GM18868 (cell line): ENCODE data around the gene H1-8.
"Not testable (repeated sequence)": the region's sequence is repeated elsewhere in the genome, so short reads cannot be mapped to it uniquely, and the experiment has no call there.

Experiments
- ATAC-seq: cut with Tn5 transposase; IDR thresholded peaks from one replicate; pipeline ENCODE4 v1.9.1; 2021; ENCODE audit warnings: mild to moderate bottlenecking, moderate library complexity; ENCODE audit not compliant: unreplicated experiment

Gene H1-8

DNA sequence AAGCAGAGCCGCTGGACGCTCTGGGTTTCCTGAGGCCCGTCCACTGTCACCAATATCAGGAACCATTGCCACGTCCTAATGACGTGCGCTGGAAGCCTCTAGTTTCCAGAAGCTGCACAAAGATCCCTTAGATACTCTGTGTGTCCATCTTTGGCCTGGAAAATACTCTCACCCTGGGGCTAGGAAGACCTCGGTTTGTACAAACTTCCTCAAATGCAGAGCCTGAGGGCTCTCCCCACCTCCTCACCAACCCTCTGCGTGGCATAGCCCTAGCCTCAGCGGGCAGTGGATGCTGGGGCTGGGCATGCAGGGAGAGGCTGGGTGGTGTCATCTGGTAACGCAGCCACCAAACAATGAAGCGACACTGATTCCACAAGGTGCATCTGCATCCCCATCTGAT is 11.3 kb upstream of the H1-8 start:
- ATAC-seq = no peak

DNA sequence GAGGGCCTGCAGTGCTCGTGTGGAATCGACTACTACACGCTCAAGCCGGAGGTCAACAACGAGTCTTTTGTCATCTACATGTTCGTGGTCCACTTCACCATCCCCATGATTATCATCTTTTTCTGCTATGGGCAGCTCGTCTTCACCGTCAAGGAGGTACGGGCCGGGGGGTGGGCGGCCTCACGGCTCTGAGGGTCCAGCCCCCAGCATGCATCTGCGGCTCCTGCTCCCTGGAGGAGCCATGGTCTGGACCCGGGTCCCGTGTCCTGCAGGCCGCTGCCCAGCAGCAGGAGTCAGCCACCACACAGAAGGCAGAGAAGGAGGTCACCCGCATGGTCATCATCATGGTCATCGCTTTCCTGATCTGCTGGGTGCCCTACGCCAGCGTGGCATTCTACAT is 10.7 kb upstream of the H1-8 start:
- ATAC-seq = no peak

DNA sequence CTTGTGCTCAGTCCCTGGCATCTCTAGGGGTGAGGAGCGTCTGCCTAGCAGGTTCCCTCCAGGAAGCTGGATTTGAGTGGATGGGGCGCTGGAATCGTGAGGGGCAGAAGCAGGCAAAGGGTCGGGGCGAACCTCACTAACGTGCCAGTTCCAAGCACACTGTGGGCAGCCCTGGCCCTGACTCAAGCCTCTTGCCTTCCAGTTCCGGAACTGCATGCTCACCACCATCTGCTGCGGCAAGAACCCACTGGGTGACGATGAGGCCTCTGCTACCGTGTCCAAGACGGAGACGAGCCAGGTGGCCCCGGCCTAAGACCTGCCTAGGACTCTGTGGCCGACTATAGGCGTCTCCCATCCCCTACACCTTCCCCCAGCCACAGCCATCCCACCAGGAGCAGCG is 9.6 kb upstream of the H1-8 start:
- ATAC-seq = no peak

DNA sequence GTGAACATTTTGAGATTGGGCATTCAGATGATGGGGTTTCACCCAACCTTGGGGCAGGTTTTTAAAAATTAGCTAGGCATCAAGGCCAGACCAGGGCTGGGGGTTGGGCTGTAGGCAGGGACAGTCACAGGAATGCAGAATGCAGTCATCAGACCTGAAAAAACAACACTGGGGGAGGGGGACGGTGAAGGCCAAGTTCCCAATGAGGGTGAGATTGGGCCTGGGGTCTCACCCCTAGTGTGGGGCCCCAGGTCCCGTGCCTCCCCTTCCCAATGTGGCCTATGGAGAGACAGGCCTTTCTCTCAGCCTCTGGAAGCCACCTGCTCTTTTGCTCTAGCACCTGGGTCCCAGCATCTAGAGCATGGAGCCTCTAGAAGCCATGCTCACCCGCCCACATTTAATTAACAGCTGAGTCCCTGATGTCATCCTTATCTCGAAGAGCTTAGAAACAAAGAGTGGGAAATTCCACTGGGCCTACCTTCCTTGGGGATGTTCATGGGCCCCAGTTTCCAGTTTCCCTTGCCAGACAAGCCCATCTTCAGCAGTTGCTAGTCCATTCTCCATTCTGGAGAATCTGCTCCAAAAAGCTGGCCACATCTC is 8.4 kb upstream of the H1-8 start:
- ATAC-seq = no peak

DNA sequence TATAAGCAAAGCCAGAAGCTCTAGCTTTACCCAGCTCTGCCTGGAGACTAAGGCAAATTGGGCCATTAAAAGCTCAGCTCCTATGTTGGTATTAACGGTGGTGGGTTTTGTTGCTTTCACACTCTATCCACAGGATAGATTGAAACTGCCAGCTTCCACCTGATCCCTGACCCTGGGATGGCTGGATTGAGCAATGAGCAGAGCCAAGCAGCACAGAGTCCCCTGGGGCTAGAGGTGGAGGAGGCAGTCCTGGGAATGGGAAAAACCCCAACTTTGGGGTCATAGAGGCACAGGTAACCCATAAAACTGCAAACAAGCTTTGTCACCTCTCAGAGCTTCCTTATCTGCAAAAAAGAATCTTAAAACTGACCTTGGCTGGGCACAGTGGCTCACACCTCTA is 7.9 kb upstream of the H1-8 start:
- no peak for ATAC-seq

DNA sequence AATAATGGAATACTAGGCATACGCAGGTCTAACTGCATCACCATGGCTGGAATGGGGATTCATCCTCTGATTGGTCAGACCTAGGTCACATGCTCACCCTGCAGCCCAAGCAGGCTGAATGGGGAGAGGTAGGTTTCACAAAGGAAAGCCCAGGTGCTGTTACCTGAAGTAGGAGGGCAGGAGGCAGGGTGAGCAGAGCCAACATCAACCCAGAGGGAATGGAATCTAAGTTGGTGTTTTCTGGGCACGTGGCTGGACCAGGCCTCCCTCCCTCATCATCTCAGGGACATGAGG is 6.7 kb upstream of the H1-8 start:
- no peak for ATAC-seq

DNA sequence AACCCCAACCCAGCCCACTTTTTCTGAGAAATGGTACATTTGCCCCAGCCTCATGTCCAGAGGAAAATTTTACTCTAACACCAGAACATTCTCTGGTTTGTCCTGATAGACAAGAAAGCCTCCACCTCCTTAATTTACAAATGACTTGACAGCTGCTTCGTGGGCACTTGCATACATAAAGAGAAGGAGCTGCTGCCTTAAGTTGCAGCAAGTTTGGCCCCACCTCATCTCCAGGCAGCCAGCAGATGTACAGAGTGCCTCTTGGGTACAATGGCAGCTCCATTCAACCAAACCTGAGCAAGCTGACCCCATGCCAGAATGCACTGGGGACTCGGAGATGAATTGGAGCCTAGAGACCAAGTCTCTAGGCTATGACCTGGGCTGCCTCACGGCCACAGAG is 6.2 kb upstream of the H1-8 start:
- ATAC-seq = no peak

DNA sequence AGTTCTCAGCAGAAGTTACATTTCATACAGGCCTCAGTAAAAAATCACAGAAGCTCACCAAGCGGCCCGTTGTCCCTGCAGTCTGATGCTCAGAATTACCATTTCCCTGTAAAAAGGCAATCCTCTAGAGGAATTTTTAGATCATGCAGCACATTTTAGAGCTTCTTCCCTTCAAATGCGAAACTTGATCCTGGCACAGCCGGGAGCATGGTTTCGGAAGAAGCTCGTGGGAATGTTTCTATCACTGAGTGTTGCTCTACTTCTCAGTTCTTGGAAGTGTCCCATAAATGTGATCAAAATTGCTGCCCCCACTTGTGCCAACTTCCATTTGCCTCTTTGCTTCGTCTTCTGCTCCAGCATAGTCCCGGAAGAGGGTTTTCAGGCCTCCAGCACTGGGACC is 3.8 kb upstream of the H1-8 start:
- ATAC-seq = no peak

DNA sequence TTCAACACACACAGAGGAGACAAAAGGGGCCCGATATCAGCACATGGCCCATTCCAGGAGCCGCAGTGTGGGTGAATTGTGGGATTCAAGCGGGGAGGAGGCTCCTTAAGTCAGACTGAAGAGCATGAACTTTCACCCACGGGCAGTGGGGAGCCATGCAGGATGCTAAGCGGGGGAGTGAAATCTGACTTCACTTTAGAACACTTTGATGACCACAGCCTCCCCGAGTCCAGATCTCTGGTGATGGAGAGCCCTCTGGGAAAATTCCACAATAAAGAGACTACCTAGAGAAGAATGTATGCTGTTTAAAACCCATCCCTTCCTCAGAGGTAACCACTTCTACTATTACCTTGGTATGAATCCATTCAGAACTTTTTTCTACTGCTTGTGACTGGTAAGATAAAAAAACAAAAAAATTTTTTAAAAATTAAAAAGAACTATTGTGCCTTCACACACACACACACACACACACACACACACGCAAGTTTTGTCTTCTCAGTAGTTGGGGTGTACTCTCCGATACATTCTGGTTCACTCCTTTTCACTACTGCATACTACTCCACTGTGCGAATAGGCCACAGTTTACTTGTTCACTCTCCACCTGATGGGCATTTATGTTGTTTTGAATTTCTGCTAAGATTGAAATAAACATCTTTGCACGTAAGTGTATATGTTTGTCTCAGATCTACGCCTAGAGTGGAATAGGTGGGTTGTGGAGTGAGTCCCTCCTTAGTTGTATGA is 2.0 kb upstream of the H1-8 start:
- ATAC-seq = no peak

DNA sequence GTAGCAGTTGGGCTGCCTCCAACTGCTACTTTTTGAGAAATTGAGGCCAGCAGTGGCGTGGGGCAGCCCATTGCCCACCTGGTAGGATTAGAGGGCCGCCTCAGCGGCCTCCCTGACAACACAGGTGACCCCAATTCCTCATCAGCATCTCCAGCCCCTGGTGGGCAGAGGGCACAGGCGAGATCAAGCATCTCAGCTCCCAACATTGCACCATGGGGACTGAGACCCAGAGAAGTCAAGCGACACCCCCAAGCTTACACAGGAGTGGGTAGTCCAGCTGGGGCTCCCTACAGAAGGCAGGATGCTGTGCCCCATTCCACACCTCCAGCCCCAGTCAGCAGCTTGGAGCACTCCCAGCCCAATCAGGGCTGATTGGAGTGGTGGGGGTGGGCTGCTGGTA is 228 bp upstream of the H1-8 start:
- ATAC-seq = no peak

DNA sequence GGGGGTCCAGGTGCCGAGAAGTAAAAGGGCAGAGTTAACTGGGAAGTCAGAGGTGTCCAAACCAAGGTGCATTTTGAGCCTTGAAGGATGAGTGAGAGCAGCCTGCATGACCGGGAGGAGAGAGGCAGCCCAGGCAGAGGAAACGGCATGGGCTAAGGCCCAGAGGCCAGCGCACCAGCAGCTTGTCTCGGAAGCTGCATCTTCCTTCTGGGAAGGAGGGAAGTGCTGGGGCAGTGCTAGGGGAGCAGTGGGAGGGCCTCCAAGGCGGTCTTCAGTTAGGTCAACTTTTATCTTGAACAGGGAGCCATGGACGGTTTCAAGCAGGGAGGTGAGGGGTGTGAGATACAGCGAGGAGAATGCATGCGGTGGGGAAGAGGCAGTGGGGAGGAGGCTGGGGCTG is 1.0 kb downstream of the H1-8 start:
- ATAC-seq = no peak

DNA sequence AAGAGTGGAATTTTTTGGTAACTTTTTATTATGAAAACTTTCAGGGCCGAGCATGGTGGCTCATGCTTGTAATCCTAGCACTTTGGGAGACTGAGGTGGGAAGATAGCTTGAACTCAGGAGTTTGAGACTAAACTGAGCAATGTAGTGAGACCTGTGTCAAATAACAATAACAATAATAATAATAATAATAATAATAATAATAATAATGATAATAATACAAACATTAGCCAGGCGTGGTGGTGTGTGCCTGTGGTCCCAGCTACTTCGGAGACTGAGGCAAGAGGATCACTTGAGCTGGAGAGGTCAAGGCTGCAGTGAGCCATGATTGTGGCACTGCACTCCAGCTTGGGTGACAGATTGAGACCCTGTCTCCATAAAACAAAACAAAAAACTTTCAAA is 3.0 kb downstream of the H1-8 start:
- not testable (repeated sequence) for ATAC-seq

DNA sequence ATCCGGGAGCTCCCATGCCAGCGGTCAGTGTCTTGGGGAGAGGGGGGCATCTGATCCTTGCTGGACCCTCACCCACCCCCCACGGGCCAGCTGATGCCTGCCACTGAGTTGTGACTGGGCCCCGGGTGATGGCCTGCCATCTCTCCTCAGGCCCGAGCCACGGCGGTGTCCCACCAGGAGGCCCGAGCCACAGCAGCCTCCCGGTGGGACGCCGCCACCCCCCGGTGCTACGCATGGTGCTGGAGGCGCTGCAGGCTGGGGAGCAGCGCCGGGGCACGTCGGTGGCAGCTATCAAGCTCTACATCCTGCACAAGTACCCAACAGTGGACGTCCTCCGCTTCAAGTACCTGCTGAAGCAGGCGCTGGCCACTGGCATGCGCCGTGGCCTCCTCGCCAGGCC is 4.3 kb downstream of the H1-8 start:
- ATAC-seq = no peak

DNA sequence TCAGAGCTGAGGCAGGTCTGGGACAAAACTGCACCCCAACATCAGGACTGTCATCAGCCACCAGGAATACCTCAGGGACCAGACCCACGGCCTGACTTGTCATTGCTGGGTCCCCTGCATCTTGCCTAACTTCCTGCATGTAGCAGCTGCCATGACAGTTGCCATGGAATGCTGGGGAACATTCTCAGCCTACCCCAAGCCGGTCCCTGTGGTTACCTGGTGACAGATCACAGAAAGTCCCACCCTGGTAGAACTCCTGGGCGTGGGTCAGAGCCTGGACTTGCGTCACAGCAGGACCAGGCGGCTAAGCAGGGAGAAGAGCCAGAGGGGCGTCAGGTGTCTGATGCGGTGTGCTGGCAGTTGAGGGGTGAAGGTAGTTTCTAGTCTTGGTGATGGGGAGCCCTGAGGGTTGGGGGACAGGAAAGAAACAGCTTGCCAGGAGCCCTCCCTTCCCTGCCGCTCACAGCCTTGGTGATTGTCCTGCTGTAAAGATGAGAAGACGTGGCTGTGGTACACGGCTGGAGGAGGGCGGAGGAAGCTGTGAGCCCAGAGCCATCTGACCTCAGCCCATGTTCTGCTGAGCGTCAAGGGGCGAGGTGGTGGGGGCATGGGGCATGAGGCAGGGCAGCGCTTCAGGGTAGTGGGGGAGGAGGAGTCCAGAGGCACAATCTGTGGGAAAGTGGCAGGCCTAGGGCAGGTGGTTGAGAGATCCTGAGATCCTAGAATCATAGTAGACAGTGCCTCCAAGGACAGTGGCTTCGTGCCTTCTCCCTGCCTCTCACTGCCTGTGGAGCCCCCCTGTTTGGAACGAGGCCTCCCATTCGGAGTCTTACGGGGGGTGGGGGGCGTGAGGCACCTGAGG is 5.4 kb downstream of the H1-8 start:
- ATAC-seq = no peak

DNA sequence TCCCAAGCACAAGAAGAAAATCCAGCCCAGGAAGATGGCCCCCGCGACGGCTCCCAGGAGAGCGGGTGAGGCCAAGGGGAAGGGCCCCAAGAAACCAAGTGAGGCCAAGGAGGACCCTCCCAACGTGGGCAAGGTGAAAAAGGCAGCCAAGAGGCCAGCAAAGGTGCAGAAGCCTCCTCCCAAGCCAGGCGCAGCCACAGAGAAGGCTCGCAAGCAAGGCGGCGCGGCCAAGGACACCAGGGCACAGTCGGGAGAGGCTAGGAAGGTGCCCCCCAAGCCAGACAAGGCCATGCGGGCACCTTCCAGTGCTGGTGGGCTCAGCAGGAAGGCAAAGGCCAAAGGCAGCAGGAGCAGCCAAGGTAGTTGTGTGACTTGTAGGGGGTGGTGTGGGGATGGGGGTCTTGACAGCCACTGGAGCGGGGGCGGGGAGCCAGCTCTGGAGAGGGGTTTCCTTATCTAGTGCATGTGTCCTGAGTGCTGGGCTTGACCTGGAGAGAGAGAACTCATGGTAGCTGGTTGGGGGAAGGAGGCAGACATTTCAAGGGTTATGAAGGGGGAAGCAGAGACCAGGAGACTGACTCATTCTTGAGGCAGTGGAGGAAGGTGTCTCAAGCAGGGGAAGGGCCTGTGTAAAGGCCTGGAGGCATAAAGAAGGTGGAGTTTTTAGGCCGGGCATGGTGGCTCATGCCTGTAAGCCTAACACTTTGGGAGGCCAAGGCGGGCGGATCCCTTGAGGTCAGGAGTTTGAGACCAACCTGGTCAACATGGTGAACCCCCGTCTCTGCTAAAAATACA is 6.2 kb downstream of the H1-8 start:
- ATAC-seq = no peak

DNA sequence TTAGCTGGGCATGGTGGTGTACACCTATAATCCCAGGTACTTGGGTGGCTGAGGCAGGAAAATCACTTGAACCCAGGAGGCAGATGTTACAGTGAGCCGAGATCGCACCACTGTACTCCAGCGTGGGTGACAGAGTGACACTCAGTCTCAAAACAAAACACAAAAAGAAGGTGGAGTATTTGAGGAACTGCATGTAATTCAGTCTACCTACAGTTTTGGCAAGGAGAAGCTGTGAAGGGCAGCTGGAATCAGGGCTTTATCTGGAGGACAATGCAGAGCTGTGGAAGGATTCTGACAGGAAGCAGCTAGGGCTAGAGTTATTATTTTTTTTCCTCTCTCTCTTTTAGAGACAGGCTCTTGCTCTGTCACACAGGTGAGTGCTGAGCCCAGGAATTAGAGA is 6.8 kb downstream of the H1-8 start:
- ATAC-seq = no peak

DNA sequence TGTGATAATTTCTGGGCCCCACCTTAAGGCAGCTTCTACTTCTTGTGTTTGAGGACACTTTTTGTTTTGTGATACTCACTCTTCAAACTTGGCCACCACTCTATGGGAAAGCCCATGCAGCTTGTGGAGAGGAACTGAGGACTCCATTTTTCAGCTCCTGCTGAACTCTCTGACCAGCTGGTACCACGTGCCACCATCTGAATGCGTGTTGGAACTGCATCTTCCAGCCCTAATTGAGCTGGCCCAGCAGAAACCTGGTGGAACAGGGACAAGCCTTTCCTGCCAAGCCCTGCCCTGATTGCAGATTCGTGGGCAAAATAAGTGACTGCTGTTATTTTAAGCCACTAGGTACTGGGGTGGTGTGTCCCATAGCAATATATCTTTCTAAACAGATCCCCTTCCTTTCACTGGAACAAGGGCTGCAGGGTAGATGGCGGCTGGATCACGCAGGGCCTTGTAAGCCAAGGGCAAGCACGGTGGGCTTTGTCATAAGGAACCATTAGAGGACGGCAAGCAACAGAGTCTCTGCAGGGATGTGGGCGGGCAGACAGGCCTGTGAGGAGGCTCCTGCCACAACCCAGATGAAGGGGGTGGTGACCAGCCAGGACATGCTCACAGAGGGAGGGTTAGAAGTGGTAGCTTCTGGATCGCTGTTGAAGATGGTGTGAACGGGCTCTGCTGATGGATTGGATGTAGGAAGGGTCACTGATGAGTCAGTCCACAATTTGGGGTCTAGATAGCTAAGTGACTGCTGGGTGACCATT is 9.5 kb downstream of the H1-8 start:
- no peak for ATAC-seq

DNA sequence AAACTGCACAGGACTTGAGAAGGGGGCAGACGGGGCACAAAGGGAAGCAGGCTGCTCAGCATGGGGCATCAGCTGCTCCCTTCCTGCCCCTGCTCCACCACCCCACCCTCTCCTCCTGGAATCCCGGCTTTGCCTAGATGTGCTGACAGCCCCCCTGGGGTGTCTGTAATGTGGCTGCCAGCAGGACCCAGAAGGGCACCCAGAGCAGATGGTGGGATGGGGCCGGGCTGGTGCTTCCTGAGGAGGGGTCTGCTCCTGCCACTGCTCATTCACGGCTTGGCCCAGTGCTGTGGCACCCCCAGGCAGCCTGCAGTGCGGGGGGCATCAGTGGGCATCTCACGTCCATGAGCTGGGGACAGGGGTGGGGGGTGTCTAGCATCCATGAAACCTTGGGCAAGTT is 10.2 kb downstream of the H1-8 start:
- ATAC-seq = no peak

DNA sequence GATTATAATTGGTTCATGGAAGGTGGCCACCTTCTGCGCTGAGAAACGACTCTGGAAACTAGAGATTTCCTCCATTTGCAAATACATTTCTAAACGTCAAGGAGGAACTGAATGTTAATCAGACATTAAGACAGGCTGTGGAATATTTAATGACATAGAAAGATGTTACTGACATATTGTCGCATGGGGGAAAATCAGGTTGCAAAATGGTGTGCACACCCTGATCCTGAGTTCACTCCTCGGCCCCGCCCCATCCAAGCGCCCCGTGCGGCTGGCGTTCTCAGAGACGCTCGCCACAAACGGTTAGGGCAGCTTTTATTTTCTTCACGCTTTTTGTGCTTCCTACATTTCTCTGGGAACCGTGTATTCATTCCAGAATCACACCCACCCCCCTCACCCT is 10.7 kb downstream of the H1-8 start:
- ATAC-seq = no peak

DNA sequence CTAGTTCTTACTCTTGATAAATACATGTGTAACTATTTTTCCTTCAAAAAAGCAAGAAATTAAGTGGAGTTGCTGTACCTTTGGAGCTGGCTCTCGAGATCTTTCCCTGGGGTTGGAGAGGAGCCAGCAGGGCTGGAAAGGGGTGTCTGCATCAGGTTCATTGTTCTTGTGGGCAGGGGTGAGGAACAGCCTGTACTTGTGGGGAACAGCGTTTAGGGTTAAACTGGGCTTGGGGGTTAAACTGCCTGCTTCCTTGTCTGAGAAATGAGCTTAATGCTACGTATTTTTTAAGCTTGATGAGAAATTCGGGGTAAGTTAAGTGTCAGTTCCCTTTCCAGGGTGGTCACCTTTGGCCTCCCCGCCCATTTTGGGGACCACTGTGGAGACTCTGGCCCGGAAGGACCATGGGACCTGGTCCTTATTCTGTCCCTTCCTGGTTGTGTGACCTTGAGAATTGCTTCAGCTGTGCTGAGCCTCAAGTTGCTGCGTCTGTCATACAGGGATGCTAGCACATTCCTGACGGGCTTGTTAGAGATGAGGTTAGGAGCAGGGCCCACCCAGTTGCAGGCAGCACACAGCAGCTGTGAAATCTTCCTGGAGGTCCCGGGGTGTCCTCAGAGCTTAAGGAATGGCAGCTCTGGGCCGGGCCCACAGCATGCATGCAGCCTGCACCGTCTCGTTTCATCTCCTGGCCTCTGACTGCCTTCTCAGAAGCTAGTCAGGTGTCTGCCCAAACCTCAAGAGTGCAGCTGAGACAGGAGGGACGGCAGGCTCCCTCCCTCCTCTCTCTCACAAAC is 11.6 kb downstream of the H1-8 start:
- ATAC-seq = no peak
